Sigmoid colon (tissue), 4 donors: ENCODE data around the gene NDUFS2.

Experiments
- CTCF ChIP-seq, 4 experiments: fragments of 450-650 bp in 3 of 4; fragments of 200-600 bp in 1 of 4; IDR thresholded peaks; one replicate each; pipeline ENCODE4 v1.5.1; 2016 to 2019; ENCODE audit warnings: antibody characterized with exemption in 4 of 4, mild to moderate bottlenecking in 3 of 4, moderate library complexity in 2 of 4
- EP300 ChIP-seq, 4 donors: sonication (generic); formaldehyde crosslinking; IDR thresholded peaks; one replicate each; pipeline ENCODE4 v1.6.1; 2017; ENCODE audit warnings: antibody characterized with exemption in 4 of 4
- POLR2AphosphoS5 ChIP-seq, 4 donors: sonication (generic); formaldehyde crosslinking; IDR thresholded peaks; one replicate each; pipeline ENCODE4 v1.6.1; 2017; ENCODE audit warnings: antibody characterized with exemption in 4 of 4

GRCh38 chr1:161160671-161161145 is 41.5 kb upstream of the NDUFS2 start:
- no peak for TF ChIP-seq CTCF (IDR thresholded peaks at IDR 0.05)
- no peak for TF ChIP-seq EP300 (IDR thresholded peaks at IDR 0.05)
- TF ChIP-seq POLR2AphosphoS5 (IDR thresholded peaks at IDR 0.05): no peak
